ENCODE data around the gene LRPAP1.

DNA sequence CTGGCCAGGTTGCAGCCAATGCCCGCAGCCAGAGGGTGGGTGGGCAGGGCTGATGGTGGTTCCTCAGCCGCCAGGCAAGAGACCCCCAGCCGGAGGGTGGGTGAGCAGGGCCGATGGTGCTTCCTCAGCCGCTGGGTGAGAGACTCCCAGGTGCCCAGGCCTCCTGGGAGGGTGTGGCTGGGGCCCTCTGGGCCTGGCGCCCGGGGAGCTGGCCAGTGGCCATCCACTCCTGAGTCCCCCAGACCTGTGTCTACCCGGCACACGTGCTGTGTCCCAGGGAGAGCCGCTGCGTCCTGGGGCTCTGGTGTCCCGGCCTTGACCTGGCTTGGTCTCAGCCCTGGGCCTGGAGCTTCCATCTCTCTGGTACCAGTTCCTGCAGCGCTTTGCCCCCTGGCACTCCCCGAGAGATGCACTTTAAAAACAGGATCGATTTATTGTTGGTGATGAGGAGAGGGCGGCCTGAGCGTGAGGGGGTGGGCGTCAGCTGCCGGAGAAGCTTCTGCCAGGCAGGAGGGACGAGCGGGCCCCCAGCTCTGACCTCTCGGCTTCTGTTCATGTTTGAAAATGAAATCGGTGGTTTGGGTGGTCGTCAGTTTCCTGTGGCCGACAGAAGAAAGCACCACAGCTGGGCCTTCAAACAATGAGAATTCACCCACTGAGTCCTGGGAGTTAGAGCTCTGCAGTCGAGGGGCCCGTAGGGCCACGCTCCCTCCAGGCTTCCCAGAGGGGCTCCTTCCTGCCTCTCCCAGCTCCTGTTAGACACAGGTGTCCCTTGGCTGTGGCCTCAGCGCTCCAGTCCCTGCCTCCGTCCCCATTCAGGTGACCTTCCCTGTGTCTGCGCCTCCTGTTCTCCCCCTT, 62.6 kb downstream of the LRPAP1 start:
- no peak for TF ChIP-seq POLR2A (IDR thresholded peaks at IDR 0.05; ENCODE audit: low read length)
- no peak for TF ChIP-seq GATA1 (IDR thresholded peaks at IDR 0.05; ENCODE audit: low read depth, low read length)
